HepG2 (cell line): ENCODE results near the gene ETS2. TPM values are rescaled to one million over a fixed set of nuclear protein-coding genes. Genes with fewer than 3 reads are reported as not detected.
A peak's percentile ranks its signal among the peaks of the same experiment; 100 is the strongest.

Source experiments
- ATF6 ChIP-seq: sonication (generic); formaldehyde crosslinking; conservative IDR thresholded peaks from 2 replicates; pipeline ENCODE4 v1.4.0; 2020; ENCODE audit warnings: missing genetic modification reagents
- EP300 ChIP-seq, 3 experiments: sonication (generic) in 1 of 3; formaldehyde crosslinking in 1 of 3; IDR thresholded peaks; 2 replicates each; pipeline versions ENCODE4 v1.5.1 to v1.6.1; 2011 to 2020; ENCODE audit warnings: low read depth in 2 of 3, low read length in 2 of 3, borderline replicate concordance in 1 of 3, improper control_type of control experiment in 1 of 3, mild to moderate bottlenecking in 1 of 3, missing genetic modification reagents in 1 of 3, moderate library complexity in 1 of 3
- GABPB1 ChIP-seq: IDR thresholded peaks from 2 replicates; pipeline ENCODE4 v1.6.1; 2016; ENCODE audit warnings: mild to moderate bottlenecking, missing genetic modification reagents, moderate library complexity, missing compliant biosample characterization
- GRHL1 ChIP-seq: sonication (generic); formaldehyde crosslinking; conservative IDR thresholded peaks from 2 replicates; pipeline ENCODE4 v1.8.0; 2022; ENCODE audit warnings: missing genetic modification reagents
- HBP1 ChIP-seq: IDR thresholded peaks from 2 replicates; pipeline ENCODE4 v1.6.1; 2016; ENCODE audit warnings: low read depth, control low read depth
- KDM1A ChIP-seq: IDR thresholded peaks from 2 replicates; pipeline ENCODE4 v1.6.1; 2016; ENCODE audit warnings: missing compliant biosample characterization
- MAF1 ChIP-seq: sonication (generic); formaldehyde crosslinking; IDR thresholded peaks from 2 replicates; pipeline ENCODE4 v1.5.0; 2020; ENCODE audit warnings: missing genetic modification reagents, borderline replicate concordance
- MED1 ChIP-seq: sonication (generic); formaldehyde crosslinking; IDR thresholded peaks from 2 replicates; pipeline ENCODE4 v1.4.0; 2020; ENCODE audit warnings: missing genetic modification reagents
- MEIS1 ChIP-seq: sonication (generic); formaldehyde crosslinking; IDR thresholded peaks from 2 replicates; pipeline ENCODE4 v1.9.0; 2021; ENCODE audit warnings: mild to moderate bottlenecking, missing genetic modification reagents, moderate library complexity, borderline replicate concordance
- MEIS2 ChIP-seq: sonication (generic); formaldehyde crosslinking; IDR thresholded peaks from 2 replicates; pipeline ENCODE4 v1.9.0; 2021; ENCODE audit warnings: mild to moderate bottlenecking, missing genetic modification reagents
- NCOR1 ChIP-seq: fragments of 200-600 bp; sonication (generic); IDR thresholded peaks from 2 replicates; pipeline ENCODE4 v1.7.0; 2017; ENCODE audit warnings: antibody characterized with exemption, low read length, borderline replicate concordance
- NFIC ChIP-seq: IDR thresholded peaks from 2 replicates; pipeline ENCODE4 v1.6.1; 2012; ENCODE audit warnings: mild to moderate bottlenecking, low read length, inconsistent platforms
- RARG ChIP-seq: sonication (generic); formaldehyde crosslinking; IDR thresholded peaks from 2 replicates; pipeline ENCODE4 v1.4.0; 2020; ENCODE audit warnings: low read depth, mild to moderate bottlenecking, missing genetic modification reagents
- SOX6 ChIP-seq, 2 experiments: fragments of 450-650 bp in 1 of 2; sonication (generic) in 1 of 2; formaldehyde crosslinking in 1 of 2; IDR thresholded peaks; 2 replicates each; pipeline versions ENCODE4 v1.4.0 to v1.6.1; 2017 to 2020; ENCODE audit warnings: antibody characterized with exemption in 1 of 2, mild to moderate bottlenecking in 1 of 2, missing genetic modification reagents in 1 of 2
- ZBTB34 ChIP-seq: sonication (generic); formaldehyde crosslinking; IDR thresholded peaks from 2 replicates; pipeline ENCODE4 v1.8.0; 2022; ENCODE audit warnings: mild to moderate bottlenecking, missing genetic modification reagents
- ZFP36 ChIP-seq: fragments of 150-350 bp; IDR thresholded peaks from 2 replicates; pipeline ENCODE4 v1.6.1; 2018; ENCODE audit warnings: borderline replicate concordance, low read length, low read depth; ENCODE audit not compliant: partially characterized antibody
- ZNF607 ChIP-seq: sonication (generic); formaldehyde crosslinking; IDR thresholded peaks from 2 replicates; pipeline ENCODE4 v1.5.1; 2020; ENCODE audit warnings: missing genetic modification reagents, mild to moderate bottlenecking, borderline replicate concordance
- ZNF737 ChIP-seq: sonication (generic); formaldehyde crosslinking; IDR thresholded peaks from 2 replicates; pipeline ENCODE4 v1.5.0; 2020; ENCODE audit warnings: missing genetic modification reagents, mild to moderate bottlenecking, borderline replicate concordance
- ZNF749 ChIP-seq: sonication (generic); formaldehyde crosslinking; IDR thresholded peaks from 2 replicates; pipeline ENCODE4 v1.8.0; 2022; ENCODE audit warnings: mild to moderate bottlenecking, missing genetic modification reagents, moderate library complexity, borderline replicate concordance
- polyA plus RNA-seq, 8 experiments: library from polyadenylated mRNA; depleted of rRNA in 3 of 8; stranded (reverse) in 7 of 8; unstranded in 1 of 8; fragments of >200 nt; fragmentation: Illumina TruSeq in 4 of 8; extraction: Trizol in 4 of 8; gene quantifications; 2 replicates each; pipeline versions ENCODE4 v1.2.1 to v1.2.3, GENCODE V29; 2011 to 2016; ENCODE audit warnings: low read depth in 4 of 8, missing spikeins in 1 of 8, mixed read lengths in 1 of 8; ENCODE audit not compliant: insufficient read depth in 1 of 8
- total RNA-seq, 5 experiments: library from RNA; depleted of rRNA; stranded (reverse); fragments of >200 nt; fragmentation: Illumina TruSeq; extraction: Trizol; gene quantifications; 2 replicates each; pipeline ENCODE4 v1.2.3, GENCODE V29; 2016; ENCODE audit warnings: low read depth in 1 of 5

Gene ETS2
- total and polyA plus RNA-seq, 2 of the 13 experiments (the other 11 are each of a cell fraction or from before 2014, with no cell fraction given), result 24.6 to 64.4 TPM

- TF ChIP-seq EP300 (IDR thresholded peaks at IDR 0.05; ENCODE audit: low read depth in 2 of 2, low read length in 2 of 2) (peak; percentile 87 to 96), EP300 (CRISPR knock-in tag; IDR thresholded peaks at IDR 0.05; ENCODE audit: borderline replicate concordance) (peak; percentile 72; the same call in 1 of the 2 replicates), ZNF737 (CRISPR knock-in tag) (no peak), ATF6 (CRISPR knock-in tag) (no peak), MAF1 (CRISPR knock-in tag) (no peak), MEIS2 (CRISPR knock-in tag) (peak; percentile 85), ZBTB34 (CRISPR knock-in tag) (0 out of 2 replicates have a peak, but pooled peaks have one; percentile 37), HBP1 (CRISPR knock-in tag) (peak; percentile 83), ZNF607 (CRISPR knock-in tag) (peak; percentile 18; the same call in 1 of the 2 replicates), ZFP36 (no peak), GRHL1 (CRISPR knock-in tag) (no peak), MEIS1 (no peak), ZNF749 (CRISPR knock-in tag) (no peak), RARG (CRISPR knock-in tag) (no peak), SOX6 (IDR thresholded peaks at IDR 0.05) (no peak), SOX6 (CRISPR knock-in tag; IDR thresholded peaks at IDR 0.05) (peak; percentile 90), KDM1A (no peak; the same call in 1 of the 2 replicates), MED1 (peak; percentile 91), NFIC (0 out of 2 replicates have a peak, but pooled peaks have one; percentile 56), NCOR1 (peak; percentile 34; the same call in 1 of the 2 replicates), GABPB1 (CRISPR knock-in tag) (peak; percentile 55; the same call in 1 of the 2 replicates)
Observed at GRCh38 chr21:38787461-38788274, 18.1 kb upstream of the ETS2 start (continued).
